CD4-positive, alpha-beta T cell treated with Interleukin-21 for 1 hour (primary cell): ENCODE data around the gene CLEC16A.

Experiments
- DNase-seq: peaks from one replicate; pipeline ENCODE4 v3.0.0-alpha.2; 2020

The CLEC16A gene

DNA sequence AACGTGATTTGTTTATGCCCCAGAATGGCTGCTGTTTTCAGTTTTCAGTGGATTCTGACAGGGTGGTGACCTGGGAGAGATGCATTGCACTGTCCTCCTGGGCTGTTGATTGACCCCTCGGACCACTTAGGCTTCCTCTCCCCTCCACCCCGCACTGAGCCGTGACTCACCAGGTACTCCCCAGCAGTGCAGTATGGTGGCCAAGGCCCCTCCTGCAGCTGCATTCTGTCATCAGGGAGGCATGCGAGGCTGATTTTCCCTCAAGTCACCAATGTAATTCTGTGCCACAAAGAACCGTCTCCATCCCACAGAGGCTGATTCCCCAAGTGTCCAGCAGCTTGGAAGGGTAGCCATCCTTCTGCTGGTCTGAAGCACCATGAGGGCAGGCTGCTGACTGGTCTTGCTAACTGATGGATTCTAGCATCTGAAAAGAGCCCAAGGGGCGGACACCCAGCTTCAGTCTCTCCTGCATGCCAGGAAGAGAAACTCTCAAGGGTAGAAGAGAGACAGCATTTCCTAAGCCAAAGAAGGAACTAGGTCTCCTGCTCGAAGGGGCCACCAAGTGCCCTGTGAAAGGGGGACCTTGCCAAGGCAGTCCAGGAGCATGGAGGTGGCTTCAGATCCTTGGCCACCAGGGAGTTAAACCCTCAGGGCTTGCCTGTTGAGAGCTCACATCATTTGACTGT is 163.6 kb downstream of the CLEC16A start:
- DNase-seq = no peak

DNA sequence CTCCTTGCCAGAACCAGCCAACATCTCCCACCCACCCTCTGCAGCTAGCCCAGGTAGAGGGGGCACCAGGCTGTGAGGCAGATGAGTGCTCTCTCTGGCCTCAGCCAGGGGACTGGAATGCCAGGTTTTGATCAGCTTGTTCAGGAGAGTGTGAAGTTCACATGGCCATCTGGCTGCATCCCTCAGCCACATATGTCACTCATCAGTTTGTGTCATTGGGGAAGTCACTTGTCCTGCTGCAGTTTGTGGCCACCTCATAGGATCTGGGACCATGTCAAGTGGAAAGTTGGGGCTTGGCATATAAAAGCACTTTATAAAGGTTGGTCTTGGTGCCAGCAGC is 164.1 kb downstream of the CLEC16A start:
- DNase-seq = no peak

DNA sequence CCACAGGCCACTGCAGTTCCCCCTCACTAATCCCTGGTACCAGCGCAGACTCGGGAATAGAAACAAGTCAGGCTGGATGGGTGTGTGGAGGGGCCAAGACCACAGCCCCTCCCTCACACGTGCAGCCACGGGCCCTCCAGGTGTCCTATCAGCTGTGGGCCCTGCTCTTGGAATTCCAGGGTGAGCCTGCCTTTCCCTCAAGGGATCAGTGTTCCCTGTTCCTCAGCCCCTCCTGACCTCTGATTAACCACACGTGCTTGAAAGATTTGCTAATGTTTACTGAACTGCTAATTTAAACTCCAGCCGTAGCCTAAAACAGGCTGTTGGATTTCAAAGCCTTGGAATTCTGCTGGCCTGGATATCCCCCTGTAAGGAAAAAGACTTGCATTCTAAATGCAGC is 165.2 kb downstream of the CLEC16A start:
- DNase-seq = no peak

DNA sequence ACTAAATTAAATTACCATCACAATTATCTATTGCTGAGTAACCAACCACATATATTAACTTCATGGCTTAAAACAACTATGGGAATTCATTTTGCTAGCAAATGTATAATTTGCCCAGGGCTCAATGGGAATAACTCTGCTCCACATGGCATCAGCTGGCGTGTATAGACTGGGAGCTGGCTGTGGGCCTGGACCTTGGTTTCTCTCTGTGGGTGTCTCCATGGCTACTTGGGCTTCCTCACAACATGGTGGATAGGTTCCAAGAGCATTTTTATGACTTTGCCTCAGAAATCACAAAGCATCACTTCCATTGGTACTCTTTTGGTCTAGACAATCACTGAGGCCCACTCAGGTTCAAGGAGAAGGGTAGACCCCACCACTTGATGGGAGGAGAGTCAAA is 166.8 kb downstream of the CLEC16A start:
- DNase-seq = no peak

DNA sequence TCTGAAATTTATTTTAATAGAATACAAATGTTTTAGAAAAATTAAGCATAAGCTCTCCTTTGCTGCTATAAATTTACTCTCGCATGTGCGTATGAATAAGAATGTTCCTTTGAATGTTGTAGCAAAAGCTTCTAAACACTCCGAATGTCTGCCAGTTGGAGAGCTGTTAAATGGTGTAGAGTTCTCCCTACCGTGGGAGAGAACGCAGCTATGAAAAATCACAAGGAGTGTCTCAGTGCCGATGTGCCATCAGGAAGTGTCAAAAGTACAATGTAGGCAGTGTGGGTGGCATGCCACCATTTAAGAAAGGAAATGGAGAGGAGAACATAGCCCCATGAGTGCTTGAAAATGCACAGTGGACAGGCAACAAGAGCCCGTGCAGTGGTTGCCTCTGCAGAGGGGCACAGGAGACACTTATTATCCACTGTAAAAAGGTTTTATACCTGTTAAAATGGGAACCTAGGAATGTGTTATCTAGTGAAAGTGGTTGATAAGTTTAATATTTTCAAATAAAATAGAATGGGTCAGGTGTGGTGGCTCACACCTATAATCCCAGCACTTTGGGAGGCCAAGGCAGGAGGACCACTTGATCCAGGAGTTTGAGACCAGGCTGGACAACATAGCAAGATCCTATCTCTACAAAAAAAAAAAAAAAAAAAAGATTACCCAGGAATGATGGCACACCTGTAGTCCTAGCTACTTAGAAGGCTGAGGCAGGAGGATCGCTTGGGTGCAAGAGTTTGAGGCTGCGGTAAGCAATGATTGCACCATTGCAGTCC is 167.7 kb downstream of the CLEC16A start:
- no peak for DNase-seq

DNA sequence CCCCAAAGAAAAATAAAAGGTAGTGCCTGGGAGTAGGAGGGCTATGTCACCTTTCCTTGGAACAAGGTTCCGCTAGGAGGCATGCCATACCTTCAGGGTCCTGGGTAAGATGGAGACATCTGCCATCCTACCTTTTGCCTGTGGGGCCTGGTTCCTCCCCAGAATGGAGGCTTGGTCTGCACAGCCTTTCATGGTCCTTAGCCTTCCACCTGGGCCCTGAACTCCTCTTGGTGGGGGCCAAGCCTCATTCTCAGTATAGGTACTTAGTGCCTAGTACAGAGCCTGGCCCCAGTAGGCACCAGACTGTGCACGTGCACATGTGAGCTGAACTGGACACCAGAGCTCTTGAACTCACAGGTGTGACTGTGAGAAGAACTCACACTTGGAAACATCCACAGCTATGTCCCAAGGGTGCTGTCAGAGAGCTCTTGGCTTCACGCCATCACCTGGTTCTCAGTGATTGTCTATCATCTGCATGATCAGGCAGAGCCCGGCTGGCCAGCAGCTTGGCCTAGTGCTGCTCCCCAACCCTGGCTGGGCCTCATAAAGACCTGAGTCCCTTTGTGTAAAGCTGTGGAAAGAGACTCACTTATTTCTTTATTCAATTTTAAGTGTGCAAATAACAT is 168.5 kb downstream of the CLEC16A start:
- DNase-seq = no peak

DNA sequence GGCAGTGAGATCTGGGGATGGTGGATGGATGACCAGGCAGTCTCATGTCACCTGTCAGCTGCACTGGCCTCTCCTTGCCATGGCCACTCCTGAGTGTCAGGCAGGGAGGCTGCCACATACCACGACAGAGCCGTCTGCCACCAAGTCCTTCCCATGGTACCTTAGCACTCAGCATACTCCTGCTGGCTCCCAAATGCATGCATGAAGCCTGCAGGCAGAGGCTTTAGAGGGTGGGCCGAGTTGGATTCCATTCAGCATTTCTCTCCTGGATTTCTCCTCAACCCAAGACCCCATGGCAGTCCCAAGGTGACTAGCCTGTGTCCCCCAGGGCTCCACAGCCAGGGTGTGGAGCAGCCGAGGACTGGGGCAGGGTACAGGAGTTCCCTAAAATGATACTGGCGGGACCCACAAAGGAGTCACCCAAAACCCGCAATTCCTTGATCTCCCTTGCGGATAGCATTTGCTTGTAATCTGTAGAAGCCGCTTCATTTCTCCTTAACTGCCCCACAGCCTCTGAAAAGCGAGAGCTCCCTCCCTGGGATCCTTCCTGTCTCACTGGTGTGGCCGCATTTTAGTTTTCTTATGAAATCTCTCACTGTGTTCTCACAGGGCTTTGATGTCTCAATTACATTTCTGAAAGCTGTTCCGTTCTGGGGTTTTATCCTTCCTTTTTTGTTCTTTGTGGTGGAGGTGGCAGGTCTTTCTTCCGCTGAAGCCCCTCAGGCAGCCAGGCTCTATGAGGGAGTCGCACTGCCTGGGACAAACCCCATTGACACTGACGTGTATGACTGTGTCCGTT is 170.2 kb downstream of the CLEC16A start:
- peak; percentile 36 for DNase-seq

DNA sequence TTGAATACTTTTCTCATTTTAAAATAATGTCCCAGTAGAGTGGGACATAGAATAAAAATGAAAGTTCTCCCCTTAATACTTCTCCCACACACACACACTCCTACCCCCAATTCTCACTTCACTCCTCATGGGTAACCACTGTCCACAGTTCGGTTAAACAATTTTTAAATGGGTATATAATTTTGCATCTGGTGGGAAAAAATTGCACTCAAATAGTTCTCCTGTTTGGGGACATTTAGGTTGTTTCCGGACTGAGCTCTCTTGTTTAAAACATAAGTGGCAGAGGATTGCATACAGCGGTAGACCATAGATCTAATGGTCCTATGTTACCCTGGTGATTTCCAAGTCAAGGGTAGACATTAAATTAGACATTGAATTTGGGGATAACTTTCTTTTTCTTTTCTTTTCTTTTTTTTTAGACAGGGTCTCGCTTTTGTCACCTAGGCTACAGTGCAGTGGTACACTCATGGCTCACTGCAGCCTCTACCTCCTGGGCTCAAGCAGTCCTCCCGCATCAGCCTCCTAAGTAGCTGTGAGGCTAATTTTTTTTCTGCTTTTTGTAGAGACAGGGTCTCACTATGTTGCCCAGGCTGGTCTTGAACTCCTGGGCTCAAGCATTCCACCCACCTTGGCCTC is 173.3 kb downstream of the CLEC16A start:
- no peak for DNase-seq

DNA sequence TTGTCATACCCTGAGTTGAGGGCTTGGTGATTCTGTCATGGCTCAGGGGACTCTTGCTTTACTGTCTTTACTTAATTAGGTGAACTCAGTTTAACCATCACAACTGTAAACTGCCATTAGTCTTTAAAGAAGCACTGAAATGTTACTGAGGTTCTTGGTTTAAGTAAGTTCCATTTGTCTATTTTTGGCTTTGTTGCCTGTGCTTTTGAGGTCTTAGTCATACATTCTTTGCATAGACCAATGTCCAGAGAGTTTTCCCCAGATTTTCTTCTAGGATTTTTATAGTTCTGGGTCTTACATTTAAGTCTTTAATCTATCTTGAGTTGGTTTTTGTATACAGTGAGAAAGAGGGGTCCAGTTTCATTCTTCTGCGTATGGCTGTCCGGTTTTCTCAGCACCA is 174.1 kb downstream of the CLEC16A start:
- no peak for DNase-seq

DNA sequence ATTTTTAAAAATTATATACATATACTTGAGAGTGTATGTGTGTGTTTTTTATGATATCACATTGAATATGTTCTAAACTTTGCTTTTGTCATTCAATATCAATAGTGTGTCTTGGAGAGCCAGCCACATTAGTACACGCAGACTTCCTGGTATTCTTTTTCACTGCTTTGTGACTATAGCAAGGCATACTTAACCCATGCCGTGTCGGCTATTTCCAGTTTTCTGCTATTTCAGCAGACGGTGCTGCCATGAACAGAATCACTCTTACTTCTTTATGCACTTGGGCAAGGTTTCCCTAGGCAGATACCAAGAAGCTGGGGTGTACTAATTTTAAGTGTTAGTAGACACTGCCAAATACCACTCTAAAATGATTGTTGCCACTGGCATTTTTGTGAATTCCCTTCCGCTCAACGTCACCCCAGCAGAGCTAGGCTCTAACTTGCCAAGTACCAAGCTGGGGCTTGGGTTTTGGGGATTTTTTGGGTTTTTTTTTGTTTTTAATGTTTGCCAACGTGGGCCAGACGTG is 176.8 kb downstream of the CLEC16A start:
- no peak for DNase-seq

DNA sequence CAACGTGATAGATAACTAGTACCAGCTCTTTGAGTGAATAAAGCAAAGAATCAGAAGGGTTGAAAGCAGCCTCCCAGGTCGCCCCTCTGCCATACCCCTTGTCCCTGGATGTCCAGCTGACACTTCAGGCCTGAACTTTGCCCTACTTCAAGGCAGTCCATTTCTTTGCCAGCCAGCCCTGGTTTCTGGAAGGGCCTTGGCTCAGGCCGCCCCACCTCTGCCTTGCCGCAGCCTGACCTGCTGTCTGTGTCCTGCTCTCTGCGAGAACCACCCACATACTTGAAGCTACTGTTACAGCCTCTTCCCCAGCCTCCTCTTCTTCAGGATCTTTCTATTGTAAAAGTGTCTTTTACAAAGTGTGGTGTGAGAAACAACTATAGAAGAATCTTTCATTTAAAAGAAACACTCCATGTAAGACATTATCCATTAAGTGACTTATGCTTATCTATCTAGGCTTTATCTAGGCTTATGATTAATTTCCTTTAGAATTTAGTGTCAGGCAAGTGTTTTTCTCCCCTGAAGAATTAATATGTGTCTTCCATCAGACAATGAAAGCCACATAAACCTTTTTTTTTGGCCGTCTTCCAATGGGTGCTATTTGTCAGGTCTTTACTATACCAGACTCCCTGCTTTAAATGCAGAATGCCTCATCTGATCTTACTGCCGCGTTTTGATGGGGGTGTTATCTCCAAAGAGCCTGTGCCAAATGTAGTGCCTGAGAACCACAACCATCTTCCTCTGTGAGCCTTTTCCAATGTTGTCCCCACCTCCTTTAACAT is 177.7 kb downstream of the CLEC16A start:
- no peak for DNase-seq

DNA sequence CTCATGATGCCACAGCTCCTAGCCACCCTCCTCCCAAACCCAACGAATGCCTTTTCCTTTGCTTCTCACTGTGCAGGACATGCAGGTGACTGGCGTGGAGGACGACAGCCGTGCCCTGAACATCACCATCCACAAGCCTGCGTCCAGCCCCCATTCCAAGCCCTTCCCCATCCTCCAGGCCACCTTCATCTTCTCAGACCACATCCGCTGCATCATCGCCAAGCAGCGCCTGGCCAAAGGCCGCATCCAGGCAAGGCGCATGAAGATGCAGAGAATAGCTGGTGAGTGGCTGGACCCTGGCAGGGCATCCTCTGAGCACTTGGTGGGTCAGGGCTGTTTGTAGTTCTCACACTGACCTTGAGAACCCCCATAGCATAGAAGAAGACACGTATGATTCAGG is 179.3 kb downstream of the CLEC16A start:
- no peak for DNase-seq

DNA sequence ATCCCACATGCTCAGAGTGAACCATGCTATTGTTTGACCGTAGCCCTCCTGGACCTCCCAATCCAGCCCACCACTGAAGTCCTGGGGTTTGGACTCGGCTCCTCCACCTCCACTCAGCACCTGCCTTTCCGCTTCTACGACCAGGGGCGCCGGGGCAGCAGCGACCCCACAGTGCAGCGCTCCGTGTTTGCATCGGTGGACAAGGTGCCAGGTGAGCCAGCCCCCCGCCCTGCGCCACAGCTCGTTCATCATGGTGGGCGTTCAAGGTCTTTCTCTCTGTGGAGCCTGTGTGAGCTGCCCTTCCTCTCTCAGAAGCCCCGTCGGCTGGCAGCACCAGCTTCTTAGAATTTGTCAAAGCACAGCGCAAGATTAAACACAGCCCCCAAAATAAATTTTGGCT is 181.6 kb downstream of the CLEC16A start:
- DNase-seq = no peak

DNA sequence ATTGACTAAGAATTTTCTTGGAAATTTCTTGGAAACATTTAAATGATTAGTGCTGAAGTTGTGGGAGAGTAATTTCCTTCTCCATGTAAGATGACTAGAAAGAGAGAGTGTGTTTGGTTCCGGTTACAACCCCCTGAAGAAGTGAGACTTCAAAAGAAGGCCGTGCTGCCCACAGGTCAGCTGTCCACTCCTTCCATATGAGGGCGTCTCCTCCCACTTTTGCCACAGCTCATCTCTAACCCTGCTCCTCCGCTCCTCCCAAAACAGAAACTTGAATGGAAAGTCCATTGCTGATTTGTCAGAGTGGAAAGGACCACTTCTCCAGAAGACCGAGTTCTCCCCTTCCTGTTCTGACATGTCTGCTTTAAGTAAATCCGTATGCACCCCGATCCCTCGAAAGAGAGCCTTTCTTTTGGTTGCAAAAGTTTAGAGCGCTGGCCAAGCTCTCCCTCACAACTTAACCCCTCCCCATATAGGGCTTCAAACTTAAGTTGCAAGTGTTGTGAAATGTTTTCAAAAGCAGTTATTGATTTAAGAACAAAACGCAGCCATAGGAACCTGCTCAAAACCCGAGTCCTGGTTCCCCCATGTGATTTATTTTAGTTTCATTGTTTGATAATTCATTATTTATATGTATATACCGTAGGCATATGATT is 182.2 kb downstream of the CLEC16A start:
- DNase-seq = no peak

DNA sequence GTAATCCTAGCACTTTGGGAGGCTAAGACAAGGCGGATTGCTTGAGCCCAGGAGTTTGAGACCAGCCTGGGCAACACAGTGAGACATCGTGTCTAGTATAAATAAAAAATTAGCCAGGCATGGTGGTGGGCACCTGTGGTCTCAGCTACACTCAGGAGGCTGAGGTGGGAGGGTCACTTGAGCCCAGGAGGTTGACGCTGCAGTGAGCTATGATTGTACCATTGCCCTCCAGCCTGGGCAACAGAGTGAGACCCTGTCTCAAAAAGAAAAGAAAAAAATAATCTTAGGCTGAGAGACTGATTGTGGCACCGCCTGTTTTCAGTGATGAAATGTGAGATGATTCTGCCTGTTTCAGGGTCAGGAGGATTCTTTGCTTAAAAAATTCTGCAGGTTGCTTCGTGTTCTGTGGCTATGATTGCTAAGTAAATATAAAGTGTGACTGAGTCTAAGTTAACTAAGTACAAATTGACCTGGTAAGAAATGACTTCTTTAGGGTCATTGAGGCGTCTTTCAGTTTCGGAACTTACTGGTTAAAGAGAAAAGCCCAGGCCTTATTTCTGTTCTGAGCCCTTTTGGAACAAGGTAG is 183.3 kb downstream of the CLEC16A start:
- no peak for DNase-seq

DNA sequence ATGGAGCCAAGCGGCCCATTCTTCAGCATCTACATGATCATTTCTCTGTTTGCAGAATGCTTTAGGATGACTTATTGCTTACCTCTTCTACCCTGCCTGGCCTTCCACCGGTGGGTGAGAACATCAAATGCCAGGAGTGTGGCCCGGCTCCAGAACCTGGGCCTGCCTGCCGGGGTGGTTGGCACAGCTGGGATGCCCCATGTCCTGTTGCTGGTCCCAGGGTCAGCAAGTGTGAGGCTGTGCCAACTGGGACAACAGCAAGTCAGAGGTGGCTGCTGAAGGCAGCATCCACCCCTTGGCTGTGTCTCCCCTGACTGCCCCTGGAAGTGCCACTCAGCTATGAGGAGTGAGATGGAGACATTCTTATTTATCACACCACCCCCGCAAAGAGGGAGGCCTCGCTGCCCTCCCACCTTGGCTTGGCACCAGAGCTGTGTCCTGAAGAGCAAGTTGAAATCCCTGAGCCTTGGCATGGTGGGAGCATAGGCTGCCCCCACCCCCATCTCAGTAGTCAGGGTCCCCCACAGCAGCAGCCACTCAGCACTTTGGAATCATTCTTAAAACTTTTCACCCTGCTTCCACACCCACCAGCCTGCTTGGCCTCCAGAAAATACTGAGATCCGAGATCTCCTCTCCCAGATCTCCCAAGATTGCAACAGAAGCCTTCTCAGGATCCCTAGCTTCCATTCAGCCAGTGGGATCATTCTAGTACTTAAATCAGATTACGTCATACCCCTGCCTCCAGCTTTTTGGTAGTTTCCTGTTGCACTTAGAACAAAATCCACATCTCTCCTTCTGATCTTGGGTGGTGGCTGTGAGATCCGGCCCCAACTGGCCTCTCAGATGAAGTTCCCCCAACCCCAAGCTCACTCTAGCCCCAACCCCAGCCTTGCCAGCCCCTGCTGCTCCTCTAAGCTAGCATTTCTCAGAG is 184.1 kb downstream of the CLEC16A start:
- DNase-seq = peak; percentile 17

DNA sequence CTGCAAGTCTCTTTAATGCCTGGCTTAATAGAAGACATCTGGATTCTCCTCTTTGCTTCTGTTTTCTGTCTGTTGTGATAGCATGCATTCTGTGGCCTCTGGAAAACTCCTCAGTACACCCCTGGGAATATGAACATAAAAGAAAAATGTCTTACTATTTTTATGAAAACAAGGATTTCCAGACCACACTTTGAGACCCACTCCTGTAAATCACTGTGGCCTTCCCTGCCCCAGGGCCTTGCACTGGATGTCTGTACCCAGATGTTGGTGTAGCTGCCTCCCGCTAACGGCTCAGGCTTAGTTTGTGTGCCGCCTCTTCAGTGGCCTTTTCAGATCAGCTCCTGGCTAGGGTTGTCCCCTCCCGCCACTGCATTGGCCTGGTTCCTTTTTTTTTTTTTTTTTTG is 185.0 kb downstream of the CLEC16A start:
- DNase-seq = no peak

DNA sequence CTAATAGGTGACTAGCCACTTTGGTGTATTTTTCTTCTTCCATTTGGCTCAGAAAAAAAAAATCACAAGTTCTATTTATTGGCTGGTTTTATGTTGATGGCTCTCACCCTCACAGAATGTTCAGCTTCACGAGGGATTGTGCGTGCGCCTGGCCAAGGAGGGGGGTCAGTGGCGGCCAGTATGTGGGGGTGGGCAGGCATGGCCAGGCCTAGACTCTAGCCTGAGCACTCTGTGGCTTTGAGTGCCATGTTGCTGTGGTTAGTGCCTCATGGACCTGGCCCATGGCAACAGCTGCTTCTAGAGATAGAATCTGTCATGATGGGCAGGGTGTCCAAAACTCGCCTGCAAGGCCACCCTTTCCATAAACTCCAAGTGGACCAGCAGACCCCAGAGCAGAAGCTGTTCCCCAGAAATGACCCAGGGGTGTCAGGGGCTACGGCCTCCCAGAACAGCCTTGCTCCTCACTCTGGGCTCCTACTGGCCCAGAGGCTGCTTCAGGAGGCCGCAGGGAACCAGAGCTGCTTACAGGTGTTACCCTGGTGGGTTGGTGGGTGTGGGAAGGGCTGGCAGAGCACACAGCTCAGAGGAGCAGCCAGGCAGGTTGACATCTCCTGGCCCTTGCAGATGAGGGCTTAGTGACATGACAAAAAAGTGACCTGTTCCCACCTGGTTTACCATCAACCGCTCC is 186.8 kb downstream of the CLEC16A start:
- no peak for DNase-seq

DNA sequence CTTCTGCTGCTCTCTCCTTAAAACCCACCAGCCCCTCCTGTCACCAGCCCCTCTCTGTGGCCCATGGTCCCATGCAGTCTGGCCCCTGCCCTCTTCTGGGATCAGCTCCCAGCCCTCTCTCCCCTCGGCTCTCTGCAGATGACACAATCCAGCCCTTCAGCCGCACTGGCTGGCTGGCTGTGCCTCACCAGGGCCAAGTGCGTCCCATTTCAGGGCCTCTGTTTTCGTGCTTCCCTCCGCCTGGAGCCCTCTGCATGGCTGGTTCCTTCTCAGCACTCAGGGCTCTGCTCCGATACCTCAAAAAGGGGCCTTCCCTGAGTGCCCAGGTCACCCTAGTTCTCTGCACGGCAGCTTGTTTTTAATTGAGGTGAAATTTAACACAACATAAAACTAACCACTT is 187.3 kb downstream of the CLEC16A start:
- no peak for DNase-seq
